K562 (cell line): ENCODE measurements around the gene HSF4. TPM values are rescaled to one million over a fixed set of nuclear protein-coding genes. Genes with fewer than 3 reads are reported as not detected.

Experiments used
- ATAC-seq: fragments of 200-7000 bp; cut with Tn5 transposase; 3 replicates; pipeline ENCODE4 v1.9.1; 2020; ENCODE audit warnings: moderate library complexity
- BruUV-seq: library from RNA; stranded (reverse); fragments of 400-500 nt; replicated peaks from 2 replicates; lab custom pipeline; 2021; lab: Mats Ljungman, UMichigan
- CTCF ChIA-PET: fragments of 300-600 bp; formaldehyde crosslinking; extraction: SDS; loops from one replicate; lab custom pipeline; 2021; ENCODE audit warnings: low intra/inter-chr PET ratio; lab: Yijun Ruan, JAX
- POLR2A ChIA-PET: fragments of 300-600, 350-650 bp; sonication (Branson Sonifier 250); formaldehyde crosslinking; extraction: SDS; loops from one replicate; lab custom pipeline; 2021; ENCODE audit warnings: antibody characterized with exemption, inconsistent platforms; lab: Yijun Ruan, JAX
- DNase-seq, 4 experiments: peaks; one replicate each; pipeline versions ENCODE4 v3.0.0 to v3.0.0-alpha.2; 2011 to 2018; ENCODE audit warnings: low spot score in 3 of 4, mixed read lengths in 3 of 4; ENCODE audit errors: extremely low read depth in 1 of 4
- FAIRE-seq: peaks from 2 replicates; lab custom pipeline; 2011; peaks lifted over from hg19 to GRCh38; lab: Jason Lieb, UNC
- H2AFZ ChIP-seq: 2 replicates; pipeline ENCODE4 v1.6.0; 2011; ENCODE audit warnings: low read depth, low read length, control low read depth, inconsistent platforms
- H3K27ac ChIP-seq: fragments of 200-600 bp; 3 replicates; pipeline ENCODE4 v1.8.0; 2011; ENCODE audit warnings: low read depth, mild to moderate bottlenecking, control low read depth, inconsistent platforms, low read length, moderate library complexity, mixed read lengths; ENCODE audit errors: extremely low read depth
- H3K27me3 ChIP-seq, 2 experiments: fragments of 300-600 bp in 1 of 2; 2 replicates in 1 of 2; 3 replicates in 1 of 2; pipeline versions ENCODE4 v1.6.0 to v1.8.0; 2011; ENCODE audit warnings: inconsistent platforms in 2 of 2, low read length in 2 of 2, mild to moderate bottlenecking in 1 of 2, mixed read lengths in 1 of 2, moderate library complexity in 1 of 2; ENCODE audit not compliant: control insufficient read depth in 2 of 2, insufficient read depth in 2 of 2
- H3K36me3 ChIP-seq: fragments of 300-600 bp; 3 replicates; pipeline ENCODE4 v1.8.0; 2011; ENCODE audit warnings: mild to moderate bottlenecking, low read length, inconsistent platforms; ENCODE audit not compliant: control insufficient read depth, insufficient read depth
- H3K4me1 ChIP-seq, 2 experiments: fragments of 200-600 bp in 1 of 2; replicated peaks in 1 of 2; 2 replicates in 1 of 2; 3 replicates in 1 of 2; pipeline versions ENCODE4 v1.5.1 to v1.8.0; 2011; ENCODE audit warnings: inconsistent platforms in 2 of 2, low read length in 2 of 2, mild to moderate bottlenecking in 1 of 2, mixed read lengths in 1 of 2, moderate library complexity in 1 of 2; ENCODE audit not compliant: control insufficient read depth in 2 of 2, insufficient read depth in 2 of 2
- H3K4me2 ChIP-seq: 2 replicates; pipeline ENCODE4 v1.6.1; 2011; ENCODE audit warnings: low read length, control low read depth, inconsistent platforms, mixed read lengths; ENCODE audit not compliant: insufficient read depth
- H3K4me3 ChIP-seq: fragments of 200-600 bp; sonication (generic), shearing (Covaris generic); 2 replicates; pipeline ENCODE4 v1.5.1; 2016; ENCODE audit warnings: control low read depth, inconsistent platforms
- H3K79me2 ChIP-seq: fragments of 200-600 bp; 3 replicates; pipeline ENCODE4 v1.8.0; 2011; ENCODE audit warnings: low read length, inconsistent platforms; ENCODE audit not compliant: control insufficient read depth, insufficient read depth
- H3K9ac ChIP-seq, 2 experiments: 2 replicates each; pipeline versions ENCODE4 v1.6.0 to v1.6.1; 2011; ENCODE audit warnings: low read depth in 2 of 2, low read length in 2 of 2, control low read depth in 1 of 2, inconsistent platforms in 1 of 2, mild to moderate bottlenecking in 1 of 2, mixed read lengths in 1 of 2; ENCODE audit not compliant: insufficient read depth in 1 of 2
- H3K9me1 ChIP-seq: one replicate; pipeline ENCODE4 v1.6.0; 2011; ENCODE audit warnings: inconsistent platforms, mild to moderate bottlenecking, low read length, moderate library complexity; ENCODE audit not compliant: control insufficient read depth, insufficient read depth
- H3K9me3 ChIP-seq: replicated peaks from 2 replicates; pipeline ENCODE4 v1.5.1; 2011; ENCODE audit warnings: low read depth, low read length, inconsistent platforms; ENCODE audit not compliant: control insufficient read depth, insufficient read depth
- H4K20me1 ChIP-seq: replicated peaks from 2 replicates; pipeline ENCODE4 v1.6.1; 2011; ENCODE audit warnings: low read length, inconsistent platforms, mixed read lengths; ENCODE audit not compliant: control insufficient read depth, insufficient read depth
- POLR2A ChIP-seq: fragments of 450-650 bp; conservative IDR thresholded peaks from 2 replicates; pipeline ENCODE4 v1.6.1; 2016
- POLR2G ChIP-seq: fragments of 200-400 bp; formaldehyde crosslinking; IDR thresholded peaks from 2 replicates; pipeline ENCODE4 v1.6.1; 2017; ENCODE audit warnings: low read depth, mild to moderate bottlenecking, antibody characterized with exemption, low read length, moderate library complexity
- WGBS: fragments of 100-300 bp; shearing (Covaris generic); methylation state at CpG from one replicate; pipeline ENCODE4 v1.1.6; 2016; ENCODE audit warnings: low coverage, mixed read lengths; ENCODE audit not compliant: insufficient coverage; ENCODE audit errors: missing lambda C conversion rate; 5-methylcytosine and 5-hydroxymethylcytosine counted together
- in situ Hi-C: fragments of 300-500 bp; cut with MboI; formaldehyde crosslinking; loops from 4 replicates; pipeline ENCODE4 v1.15.0; 2018; ENCODE audit warnings: inconsistent platforms, mixed read lengths
- intact Hi-C: fragments of 100-400 bp; cut with micrococcal nuclease; formaldehyde crosslinking; loops from 2 replicates; pipeline ENCODE4 v1.14.2; 2022
- polyA plus RNA-seq, 8 experiments: library from polyadenylated mRNA; depleted of rRNA in 4 of 8; stranded (reverse) in 5 of 8; unstranded in 3 of 8; fragments of >200 nt; fragmentation: Nextera tagmentation in 2 of 8; fragmentation: Illumina TruSeq in 1 of 8; extraction: Ambion mirVana in 2 of 8; extraction: Trizol in 1 of 8; gene quantifications; 2 replicates each; pipeline versions ENCODE4 v1.2.1 to v1.2.3, GENCODE V29; 2011 to 2014; ENCODE audit warnings: inconsistent platforms in 1 of 8, missing spikeins in 1 of 8
- total RNA-seq, 7 experiments: library from RNA; depleted of rRNA in 6 of 7; stranded (reverse); fragments of >200 nt in 6 of 7; fragmentation: Illumina TruSeq in 2 of 7; extraction: Trizol in 2 of 7; gene quantifications; 2 replicates each; pipeline versions ENCODE4 v1.2.1 to v1.2.3, GENCODE V29; 2011 to 2021; ENCODE audit warnings: low replicate concordance in 1 of 7
- TF ChIP-seq, protein P1 (sequence below): sonication (generic); formaldehyde crosslinking; IDR thresholded peaks from 2 replicates; pipeline ENCODE4 v1.8.1; 2023; ENCODE audit warnings: mild to moderate bottlenecking, missing genetic modification reagents, moderate library complexity

The HSF4 gene
- total and polyA plus RNA-seq, 9 of the 15 experiments (the other 6 are each of a cell fraction or from before 2014, with no cell fraction given): 0.50 to 35.4 (median 8.8) TPM; not detected in 1

DNA sequence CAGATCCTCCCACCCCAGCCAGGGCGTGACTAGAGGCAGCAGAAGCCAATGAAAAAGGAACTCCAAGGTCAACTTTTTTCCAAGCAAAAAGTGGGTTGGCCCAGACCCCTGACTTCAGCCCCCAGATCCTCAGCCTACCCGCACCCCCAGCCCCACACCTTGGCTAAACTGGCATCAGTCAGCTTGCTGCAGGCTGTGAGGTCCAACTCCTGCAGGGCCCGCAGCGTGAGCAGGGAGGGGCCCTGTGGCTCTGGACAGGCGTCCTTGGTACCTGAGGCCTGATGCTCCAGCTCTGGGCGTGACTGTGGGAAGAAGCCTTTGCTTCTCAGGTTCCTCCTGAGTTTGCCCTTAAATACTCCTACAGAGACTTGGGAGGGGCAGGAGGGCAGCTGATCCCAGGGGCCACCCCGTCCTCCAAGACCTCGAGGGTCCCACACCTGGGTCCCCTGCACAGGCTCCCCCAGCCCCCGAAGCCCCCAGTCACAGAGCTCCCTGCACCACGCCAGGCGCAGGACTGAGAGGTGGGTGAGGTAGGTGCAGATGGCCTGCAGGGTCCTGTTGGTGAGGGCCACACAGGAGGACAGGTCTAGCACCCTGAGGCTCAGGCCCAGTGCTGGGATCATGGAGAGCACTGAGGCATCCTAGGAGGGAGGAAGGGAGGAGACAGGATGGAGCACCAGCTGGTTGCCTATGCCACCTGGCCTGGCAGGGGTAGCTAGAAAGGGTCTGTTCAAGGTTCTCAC, 43.8 kb downstream of the HSF4 start:
- POLR2A ChIA-PET: interaction anchor here (0.6 to 3.8 kb wide), 10 partner anchors 9 to 67 kb away, joined by 3 to 21 read pairs (median 6); partner anchors contain the start of gene TMEM208
- H3K4me1 ChIP-seq: peaks cover 10 to 44% of the 10 kb centered on the region in 2 experiments; a peak in 4 of 5 replicates
- no peaks in the 10 kb centered on the region; the same call in 1 of the 2 replicates for H4K20me1 ChIP-seq
- peaks cover 16% of the 10 kb centered on the region; the same call in 2 of the 3 replicates for H3K36me3 ChIP-seq
- H3K4me3 ChIP-seq: no peak overlapping the region
- H3K4me2 ChIP-seq: no peak overlapping the region
- H3K79me2 ChIP-seq: no peaks in the 10 kb centered on the region
- WGBS: 73% methylated on average over 9 of the region's 11 CpGs
- H3K27ac ChIP-seq: no peak overlapping the region
- no peak for DNase-seq
- intact Hi-C loops: no loop called here
- H3K9ac ChIP-seq: peak overlapping the region in 1 of 2 experiments; percentile 80; a peak in 2 of 4 replicates
- TF ChIP-seq, protein P1, sequence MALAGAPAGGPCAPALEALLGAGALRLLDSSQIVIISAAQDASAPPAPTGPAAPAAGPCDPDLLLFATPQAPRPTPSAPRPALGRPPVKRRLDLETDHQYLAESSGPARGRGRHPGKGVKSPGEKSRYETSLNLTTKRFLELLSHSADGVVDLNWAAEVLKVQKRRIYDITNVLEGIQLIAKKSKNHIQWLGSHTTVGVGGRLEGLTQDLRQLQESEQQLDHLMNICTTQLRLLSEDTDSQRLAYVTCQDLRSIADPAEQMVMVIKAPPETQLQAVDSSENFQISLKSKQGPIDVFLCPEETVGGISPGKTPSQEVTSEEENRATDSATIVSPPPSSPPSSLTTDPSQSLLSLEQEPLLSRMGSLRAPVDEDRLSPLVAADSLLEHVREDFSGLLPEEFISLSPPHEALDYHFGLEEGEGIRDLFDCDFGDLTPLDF (CRISPR knock-in tag): no peak
- TF ChIP-seq POLR2G (peak; percentile 58), POLR2A (peak; percentile 32; the same call in 1 of the 2 replicates)
- TF ChIP-seq, all 486 proteins: peak for 2
- in situ Hi-C loops: no loop called here
- no peaks in the 10 kb centered on the region for H3K9me3 ChIP-seq
- H3K27me3 ChIP-seq: no peaks in the 10 kb centered on the region
- ATAC-seq (no peak), FAIRE-seq (no peak)
- no TSS peak for BruUV-seq
- peaks cover 3% of the 10 kb centered on the region for H3K9me1 ChIP-seq
- H2AFZ ChIP-seq: no peak overlapping the region
- CTCF ChIA-PET: no interaction called here
